Medulla oblongata (tissue), 1 donor: Measurements from ENCODE around the gene SPNS3.

ENCODE experiments used
- DNase-seq: peaks from one replicate; pipeline ENCODE4 v3.0.0-alpha.2; 2015; ENCODE audit errors: extremely low spot score

SPNS3 gene

DNA sequence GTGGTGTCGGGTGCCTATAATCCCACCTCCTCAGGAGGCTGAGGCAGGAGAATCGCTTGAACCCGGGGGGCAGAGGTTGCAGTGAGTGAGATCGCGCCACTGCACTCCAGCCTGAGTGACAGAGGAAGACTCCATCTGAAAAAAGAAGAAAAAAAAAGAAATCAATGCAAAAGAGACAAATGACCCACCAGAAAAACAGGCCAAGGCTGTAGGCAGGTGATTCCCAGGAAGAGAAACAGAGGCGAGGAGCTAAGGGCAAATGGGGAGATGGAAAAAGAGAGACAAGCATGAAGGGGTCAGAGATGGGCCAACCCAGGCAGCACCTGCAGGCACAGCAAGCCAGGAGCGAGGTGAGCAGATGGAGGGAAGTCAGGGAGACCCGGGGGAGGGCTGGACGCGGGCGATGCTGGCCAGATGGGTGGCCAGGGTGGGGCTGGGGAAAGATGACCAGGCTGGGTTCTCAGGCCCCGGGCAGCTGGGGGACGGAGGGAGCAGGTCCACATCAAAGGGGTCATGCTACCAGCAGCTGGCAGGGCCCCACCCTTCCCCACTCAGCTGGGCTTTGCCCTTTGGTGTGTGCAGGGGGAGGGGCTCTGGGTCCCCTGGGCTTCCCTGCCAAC is 95.9 kb downstream of the SPNS3 start:
- no peak for DNase-seq

DNA sequence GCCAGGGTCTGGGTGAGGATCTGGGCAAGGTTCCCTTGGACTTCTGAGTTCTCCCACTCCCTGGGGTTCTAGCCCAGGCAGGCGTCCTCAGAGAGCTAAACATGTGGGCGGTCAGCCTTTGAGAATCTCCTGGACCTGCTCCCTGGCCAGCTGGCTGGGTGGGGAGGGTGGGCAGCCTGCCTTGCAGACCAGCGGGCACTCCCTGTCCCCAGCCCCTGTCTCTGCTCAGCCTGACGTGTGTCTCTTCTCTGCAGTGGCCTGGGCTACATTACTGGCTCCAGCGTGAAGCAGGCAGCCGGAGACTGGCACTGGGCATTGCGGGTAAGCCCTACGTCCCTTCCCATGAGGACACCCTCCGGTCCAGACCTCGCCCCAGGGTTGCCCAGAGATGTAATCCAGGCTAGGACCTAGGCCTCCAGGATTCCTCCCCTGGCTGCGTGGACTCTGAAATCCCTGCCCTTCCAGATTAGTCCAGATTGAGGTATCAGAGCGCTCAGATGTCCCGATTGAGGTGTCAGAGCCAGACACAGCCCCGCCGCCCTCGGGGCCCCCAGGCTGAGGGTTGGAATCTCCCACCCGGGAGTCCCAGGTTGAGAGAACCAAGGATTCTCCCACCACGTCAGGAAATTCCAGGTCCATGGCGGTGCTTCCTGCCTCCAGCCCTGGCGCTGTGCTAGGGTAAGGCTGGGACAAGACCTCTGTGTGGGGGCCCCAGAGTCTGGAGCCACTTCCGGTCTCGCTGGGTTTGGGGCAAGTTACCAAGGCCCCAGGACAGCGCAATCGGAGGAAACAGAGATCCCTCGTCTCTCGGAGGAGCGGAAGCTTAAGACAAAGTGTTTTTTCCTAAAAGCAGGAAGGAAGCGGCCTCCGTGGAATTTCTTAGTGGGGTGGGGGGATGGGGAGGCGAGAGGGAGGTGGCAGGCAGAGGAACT is 97.3 kb downstream of the SPNS3 start:
- DNase-seq = no peak

DNA sequence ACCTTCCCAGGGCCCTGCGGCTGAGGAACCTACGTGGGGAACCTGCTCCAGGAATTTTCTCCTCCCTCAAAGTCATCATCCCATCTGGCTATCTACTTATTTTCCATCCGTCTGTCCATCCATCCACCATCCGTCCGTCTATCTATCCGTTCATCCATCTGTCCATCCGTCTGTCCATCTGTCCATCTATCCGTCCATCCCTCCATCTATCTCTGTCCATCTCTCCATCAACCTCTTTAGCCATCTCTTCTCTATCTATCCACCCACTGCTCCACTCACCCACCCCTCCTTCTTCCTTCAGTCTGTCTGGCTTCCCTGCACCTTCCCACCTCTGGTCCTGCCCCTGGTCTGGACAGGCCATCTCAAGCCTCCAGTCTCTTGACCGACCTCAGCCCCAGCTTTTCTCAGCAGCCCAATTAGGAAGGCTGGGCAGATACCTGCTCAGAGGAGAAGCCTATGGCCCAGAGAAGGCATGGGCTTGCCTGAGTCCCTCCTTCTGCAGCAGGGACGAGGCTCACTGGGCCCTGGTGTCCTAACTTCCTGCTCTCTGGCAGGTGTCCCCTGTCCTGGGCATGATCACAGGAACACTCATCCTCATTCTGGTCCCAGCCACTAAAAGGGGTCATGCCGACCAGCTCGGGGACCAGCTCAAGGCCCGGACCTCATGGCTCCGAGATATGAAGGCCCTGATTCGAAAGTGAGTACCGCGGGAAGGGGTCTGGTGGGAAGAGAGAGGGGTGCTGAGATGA is 98.4 kb downstream of the SPNS3 start:
- no peak for DNase-seq

DNA sequence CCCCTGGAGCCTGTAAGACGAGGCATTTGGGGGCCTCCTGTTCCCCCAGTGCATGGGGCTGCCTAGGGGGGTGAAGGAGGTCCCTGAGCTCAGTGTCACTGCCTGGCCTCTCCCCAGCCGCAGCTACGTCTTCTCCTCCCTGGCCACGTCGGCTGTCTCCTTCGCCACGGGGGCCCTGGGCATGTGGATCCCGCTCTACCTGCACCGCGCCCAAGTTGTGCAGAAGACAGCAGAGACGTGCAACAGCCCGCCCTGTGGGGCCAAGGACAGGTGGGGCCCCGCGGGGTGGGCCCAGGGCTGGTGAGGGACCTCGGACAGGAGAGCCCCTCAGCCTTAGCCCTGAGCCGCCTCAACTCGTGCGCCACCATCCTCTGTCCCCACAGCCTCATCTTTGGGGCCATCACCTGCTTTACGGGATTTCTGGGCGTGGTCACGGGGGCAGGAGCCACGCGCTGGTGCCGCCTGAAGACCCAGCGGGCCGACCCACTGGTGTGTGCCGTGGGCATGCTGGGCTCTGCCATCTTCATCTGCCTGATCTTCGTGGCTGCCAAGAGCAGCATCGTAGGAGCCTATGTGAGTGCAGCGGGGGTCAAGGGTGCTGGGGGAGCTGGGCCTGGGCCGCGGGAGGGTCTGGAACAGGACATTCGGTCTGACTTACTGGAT is 99.3 kb downstream of the SPNS3 start:
- no peak for DNase-seq

DNA sequence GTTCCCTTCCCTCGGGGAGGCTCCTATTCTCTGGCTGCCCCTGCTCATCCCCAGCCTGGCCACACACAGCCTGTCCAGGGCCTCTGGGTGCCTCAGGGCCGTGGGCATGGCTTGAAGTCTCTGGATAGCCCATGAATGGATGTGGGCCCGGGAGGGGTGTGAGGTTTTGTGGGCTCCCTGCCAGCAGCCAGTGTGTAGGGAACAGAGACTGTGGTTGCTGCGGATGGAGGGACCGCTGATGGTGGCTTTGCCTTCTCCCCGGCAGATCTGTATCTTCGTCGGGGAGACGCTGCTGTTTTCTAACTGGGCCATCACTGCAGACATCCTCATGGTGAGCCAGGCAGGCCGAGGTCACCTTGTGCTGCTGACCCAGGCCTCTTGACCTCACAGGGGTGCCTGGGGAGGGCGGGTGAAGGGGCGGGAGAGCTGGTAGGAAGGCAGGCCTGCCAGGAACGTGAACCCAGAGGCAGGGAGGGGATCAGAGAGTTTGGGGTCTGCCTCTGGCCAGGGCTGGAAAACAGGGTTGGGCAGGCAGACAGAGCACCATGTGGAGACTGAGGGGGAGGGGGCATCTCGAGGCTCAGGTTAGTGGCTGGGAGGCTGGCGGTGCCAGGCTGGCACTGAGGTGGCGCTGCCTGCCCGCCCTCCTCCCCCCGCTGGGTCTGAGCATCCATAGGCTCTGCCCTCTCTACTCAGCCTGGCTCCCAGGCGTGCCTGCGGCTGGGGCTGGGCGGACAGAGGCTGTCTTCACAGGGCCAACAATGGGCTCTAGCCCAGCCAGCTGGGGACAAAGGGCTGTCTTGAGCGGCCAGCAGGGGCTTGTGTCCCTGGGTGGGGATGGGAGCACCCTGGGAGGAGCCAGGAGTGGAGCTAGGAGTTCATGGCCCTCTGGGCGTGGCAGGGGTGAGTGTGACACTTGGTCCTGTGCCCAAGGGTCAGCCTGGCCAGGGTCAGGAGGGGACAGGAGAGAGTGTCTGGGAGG is 100.1 kb downstream of the SPNS3 start:
- peak; percentile 96 for DNase-seq

DNA sequence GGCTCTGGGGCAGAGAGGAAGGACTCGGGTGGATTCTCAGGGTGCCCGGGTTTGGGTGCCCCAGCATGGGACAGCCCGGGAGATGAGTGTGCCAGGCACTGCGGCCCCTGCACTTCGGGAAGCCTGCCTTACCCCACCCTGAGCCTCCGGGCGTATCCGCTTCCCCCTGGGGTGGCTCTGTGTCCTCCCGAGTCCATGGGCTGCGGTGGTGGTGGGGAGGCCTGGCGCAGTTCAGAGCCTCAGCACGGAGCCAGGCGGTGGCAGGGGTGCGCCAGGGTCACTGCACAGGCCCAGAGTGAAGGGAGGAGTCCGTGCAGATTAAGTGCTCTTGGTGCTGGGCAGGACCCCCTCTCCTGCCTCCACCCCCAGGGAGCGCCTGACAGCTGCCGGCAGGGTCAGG is 100.8 kb downstream of the SPNS3 start:
- peak; percentile 48 for DNase-seq

DNA sequence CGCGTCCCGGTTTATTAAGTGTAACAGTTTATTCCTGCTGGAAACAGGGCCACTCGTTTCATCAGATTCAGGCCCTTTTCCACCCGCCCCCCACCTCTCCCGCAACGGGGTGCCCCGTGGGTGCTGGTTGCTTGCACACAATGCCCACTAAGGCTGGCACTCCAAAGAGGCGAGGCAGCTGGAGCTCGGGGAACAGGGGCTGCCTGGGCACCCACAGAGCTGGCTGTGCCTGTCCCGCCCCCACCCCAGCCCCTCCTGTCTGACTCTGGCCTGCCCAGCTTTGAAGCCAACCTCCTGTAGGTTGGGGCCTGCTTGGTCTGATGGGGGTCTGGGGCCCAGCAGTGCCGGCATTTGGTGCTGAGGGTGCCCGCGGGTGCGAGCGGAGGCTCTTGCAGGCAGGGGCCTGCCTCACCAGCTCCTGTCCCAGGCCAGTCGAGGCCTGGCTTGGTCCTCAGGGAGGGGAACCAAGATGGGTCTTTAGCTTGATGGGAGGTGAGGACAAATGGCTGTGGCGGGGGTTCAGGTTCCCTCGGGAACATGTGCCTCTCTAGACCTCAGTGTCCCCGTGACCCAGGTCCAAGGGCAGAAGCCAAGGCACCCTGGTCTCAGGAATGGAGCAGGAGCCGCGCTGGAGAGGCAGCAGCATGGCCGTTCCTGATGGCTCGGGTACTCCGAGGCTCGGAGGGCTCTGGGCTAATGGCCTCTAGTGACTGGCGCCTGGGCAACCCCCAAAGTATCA is 101.4 kb downstream of the SPNS3 start:
- DNase-seq = no peak

DNA sequence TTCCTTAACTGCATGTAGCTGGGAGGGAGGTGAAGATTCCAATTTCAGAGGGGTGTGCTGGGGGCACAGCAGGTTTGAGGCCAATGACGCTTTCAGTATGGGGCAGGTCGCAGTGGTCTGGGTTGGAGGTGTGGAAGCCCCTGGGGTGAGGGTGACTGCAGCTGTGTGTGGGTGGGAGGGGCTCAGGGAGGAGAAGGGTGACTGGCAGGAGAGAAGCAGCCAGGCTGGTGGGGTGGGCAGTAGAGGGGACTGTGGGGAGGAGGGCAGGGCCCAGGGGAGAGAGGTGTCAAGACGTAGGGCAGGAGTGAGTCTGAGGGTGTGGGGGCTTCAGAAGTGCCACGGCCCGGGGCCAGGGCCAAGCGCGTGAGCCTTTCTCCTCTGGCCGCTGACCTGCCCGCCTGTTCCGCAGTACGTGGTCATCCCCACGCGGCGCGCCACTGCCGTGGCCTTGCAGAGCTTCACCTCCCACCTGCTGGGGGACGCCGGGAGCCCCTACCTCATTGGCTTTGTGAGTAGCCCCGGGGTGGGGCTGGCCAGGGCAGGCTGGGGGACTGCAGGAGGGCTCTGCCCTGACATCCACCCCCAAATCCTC is 102.0 kb downstream of the SPNS3 start:
- no peak for DNase-seq

DNA sequence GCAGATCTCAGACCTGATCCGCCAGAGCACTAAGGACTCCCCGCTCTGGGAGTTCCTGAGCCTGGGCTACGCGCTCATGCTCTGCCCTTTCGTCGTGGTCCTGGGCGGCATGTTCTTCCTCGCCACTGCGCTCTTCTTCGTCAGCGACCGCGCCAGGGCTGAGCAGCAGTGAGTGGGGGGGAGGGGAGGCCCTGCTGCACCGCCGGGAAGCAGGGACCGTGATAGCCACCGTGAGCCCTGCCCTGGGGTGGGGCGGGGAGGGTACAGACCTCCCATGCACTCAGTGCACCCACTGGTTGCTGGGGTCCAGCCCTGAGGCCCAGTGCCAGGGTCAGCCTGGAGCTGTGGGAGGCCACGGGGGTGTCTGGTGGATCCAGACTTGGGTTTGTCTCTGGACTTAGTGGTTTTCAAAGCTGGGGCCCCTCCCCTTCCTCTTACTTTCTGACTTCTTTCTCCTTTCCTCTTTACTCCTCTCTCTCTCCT is 102.6 kb downstream of the SPNS3 start:
- peak; percentile 54 for DNase-seq

DNA sequence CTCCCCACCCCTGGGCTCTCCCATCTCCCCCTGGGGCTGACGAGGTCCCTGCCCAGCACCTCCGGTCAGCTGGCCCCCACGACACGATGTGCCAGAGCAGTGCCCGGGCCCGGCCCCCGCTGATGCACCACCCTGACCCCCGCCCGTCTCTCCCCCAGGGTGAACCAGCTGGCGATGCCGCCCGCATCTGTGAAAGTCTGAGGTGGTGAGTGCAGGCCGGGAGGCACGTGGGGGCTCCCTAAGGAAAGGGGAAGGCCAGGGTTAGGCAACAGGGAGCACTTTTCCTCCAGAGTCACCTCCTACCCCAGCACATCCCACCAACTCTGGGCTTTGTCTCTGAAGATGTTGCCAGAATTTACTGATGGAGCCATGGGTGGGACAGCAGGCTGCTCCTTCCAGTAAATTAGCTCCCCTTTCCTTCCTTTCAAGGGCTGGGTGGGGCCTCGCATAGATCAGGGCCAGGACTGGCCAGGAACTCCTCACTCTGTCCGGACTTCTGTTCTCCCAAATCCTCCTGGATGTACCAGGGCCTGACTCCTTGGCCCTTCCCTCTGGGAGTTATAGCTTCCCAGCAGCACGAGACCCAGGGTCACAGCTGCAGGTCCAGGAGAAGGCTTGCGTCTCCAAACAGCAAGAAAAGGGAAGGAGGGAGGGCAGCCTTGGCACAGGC is 103.1 kb downstream of the SPNS3 start:
- peak; percentile 45 for DNase-seq
